Measurements from ENCODE around the gene SERPING1.

DNA sequence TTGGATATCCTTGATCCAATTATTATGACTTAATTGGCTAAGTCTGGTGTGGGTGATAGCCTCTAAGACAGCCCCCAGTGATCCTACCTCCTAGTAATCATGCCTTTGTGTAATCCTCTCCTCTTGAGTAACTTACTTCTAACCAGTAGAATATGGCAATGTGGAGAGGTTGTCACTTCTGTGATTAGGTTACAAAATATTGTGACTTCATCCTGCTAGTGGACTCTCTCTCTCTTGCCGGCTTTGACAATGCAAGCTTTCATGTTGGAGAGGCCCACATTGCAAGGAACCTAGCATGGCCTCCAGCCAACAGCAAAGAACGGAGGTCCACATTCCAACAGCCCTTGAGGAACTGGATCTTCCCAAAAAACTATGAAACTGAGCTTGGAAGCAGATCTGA, 32.7 kb downstream of the SERPING1 start:
- TF ChIP-seq ARNT (IDR thresholded peaks at IDR 0.05), result no peak
- no peak for TF ChIP-seq BHLHE40 (IDR thresholded peaks at IDR 0.05; ENCODE audit: borderline replicate concordance)
- no peak for TF ChIP-seq SP1 (IDR thresholded peaks at IDR 0.05)
- TF ChIP-seq ZNF384 (IDR thresholded peaks at IDR 0.05), result no peak

Data from HEK293T (cell line).